Nephron (organoid): Measurements from ENCODE around the gene NAPEPLD.

Experiments used
- H3K27ac Mint-ChIP-seq, 3 experiments: 2 replicates each; pipeline ENCODE4 v1.8.0; 2020; ENCODE audit warnings: mixed read lengths in 3 of 3, mild to moderate bottlenecking in 2 of 3, moderate library complexity in 1 of 3
- H3K27me3 Mint-ChIP-seq: 2 replicates; pipeline ENCODE4 v1.8.0; 2021; ENCODE audit warnings: low read depth, mild to moderate bottlenecking, moderate library complexity, mixed read lengths
- H3K36me3 Mint-ChIP-seq: 2 replicates; pipeline ENCODE4 v1.8.0; 2020; ENCODE audit warnings: low read depth, mixed read lengths
- H3K4me1 Mint-ChIP-seq: 2 replicates; pipeline ENCODE4 v1.8.0; 2020; ENCODE audit warnings: mixed read lengths
- H3K4me3 Mint-ChIP-seq, 3 experiments: 2 replicates each; pipeline ENCODE4 v1.8.0; 2020; ENCODE audit warnings: mild to moderate bottlenecking in 3 of 3, mixed read lengths in 3 of 3, moderate library complexity in 2 of 3
- H3K9me3 Mint-ChIP-seq: 2 replicates; pipeline ENCODE4 v1.8.0; 2020; ENCODE audit warnings: mixed read lengths
- TF ChIP-seq, protein P1 (sequence below), 3 experiments: fragments of 200-600 bp; sonication (generic); IDR thresholded peaks; one replicate each; pipeline ENCODE4 v1.5.0; 2021; ENCODE audit warnings: antibody characterized with exemption in 3 of 3; ENCODE audit not compliant: unreplicated experiment in 3 of 3

NAPEPLD gene

DNA sequence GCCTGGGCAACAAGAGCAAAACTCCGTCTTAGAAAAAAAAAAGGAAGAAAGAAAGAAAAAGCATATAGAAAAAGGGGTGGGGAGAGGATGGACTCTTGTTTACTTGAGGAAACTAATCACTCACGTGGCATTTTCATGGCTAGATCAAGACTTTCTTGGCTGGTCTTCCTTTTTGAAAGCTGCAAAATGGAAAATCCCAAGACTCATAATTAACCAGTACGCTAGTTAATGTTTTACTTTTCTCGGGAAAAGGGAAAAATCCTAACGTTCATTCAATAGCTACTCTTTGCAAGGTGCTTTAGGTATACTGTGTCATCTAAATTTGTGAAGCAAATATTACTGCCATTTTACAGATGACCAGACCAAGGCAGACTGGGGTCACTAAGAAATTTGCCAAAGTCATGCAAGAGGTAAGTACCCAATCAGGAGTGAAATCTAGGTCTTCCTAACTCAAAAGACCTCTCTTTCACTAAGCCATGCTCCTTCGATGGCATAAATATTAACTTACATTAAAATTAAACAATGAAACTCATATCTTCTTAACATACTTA lies 24.4 kb downstream of the NAPEPLD start:
- Mint-ChIP-seq H3K9me3 (no peaks in the 10 kb centered on the region), H3K4me1 (no peaks in the 10 kb centered on the region), H3K27me3 (no peaks in the 10 kb centered on the region), H3K4me3 (no peak overlapping the region), H3K27ac (no peak overlapping the region), H3K36me3 (peaks cover 65% of the 10 kb centered on the region)
- TF ChIP-seq, protein P1, sequence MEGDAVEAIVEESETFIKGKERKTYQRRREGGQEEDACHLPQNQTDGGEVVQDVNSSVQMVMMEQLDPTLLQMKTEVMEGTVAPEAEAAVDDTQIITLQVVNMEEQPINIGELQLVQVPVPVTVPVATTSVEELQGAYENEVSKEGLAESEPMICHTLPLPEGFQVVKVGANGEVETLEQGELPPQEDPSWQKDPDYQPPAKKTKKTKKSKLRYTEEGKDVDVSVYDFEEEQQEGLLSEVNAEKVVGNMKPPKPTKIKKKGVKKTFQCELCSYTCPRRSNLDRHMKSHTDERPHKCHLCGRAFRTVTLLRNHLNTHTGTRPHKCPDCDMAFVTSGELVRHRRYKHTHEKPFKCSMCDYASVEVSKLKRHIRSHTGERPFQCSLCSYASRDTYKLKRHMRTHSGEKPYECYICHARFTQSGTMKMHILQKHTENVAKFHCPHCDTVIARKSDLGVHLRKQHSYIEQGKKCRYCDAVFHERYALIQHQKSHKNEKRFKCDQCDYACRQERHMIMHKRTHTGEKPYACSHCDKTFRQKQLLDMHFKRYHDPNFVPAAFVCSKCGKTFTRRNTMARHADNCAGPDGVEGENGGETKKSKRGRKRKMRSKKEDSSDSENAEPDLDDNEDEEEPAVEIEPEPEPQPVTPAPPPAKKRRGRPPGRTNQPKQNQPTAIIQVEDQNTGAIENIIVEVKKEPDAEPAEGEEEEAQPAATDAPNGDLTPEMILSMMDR (IDR thresholded peaks at IDR 0.05; ENCODE audit: unreplicated experiment in 3 of 3) = no peak

- H3K4me3 Mint-ChIP-seq = no peak overlapping the region
- no peaks in the 10 kb centered on the region for H3K9me3 Mint-ChIP-seq
- TF ChIP-seq, protein P1 (IDR thresholded peaks at IDR 0.05; ENCODE audit: unreplicated experiment in 3 of 3) = no peak
- H3K27me3 Mint-ChIP-seq = no peaks in the 10 kb centered on the region
- no peak overlapping the region for H3K27ac Mint-ChIP-seq
- H3K36me3 Mint-ChIP-seq = peaks cover 66% of the 10 kb centered on the region
- H3K4me1 Mint-ChIP-seq = no peaks in the 10 kb centered on the region
Measured at GRCh38 chr7:103123529-103123928, 25.4 kb downstream of the NAPEPLD start.

GRCh38 chr7:103121641-103122040 lies 27.3 kb downstream of the NAPEPLD start:
- Mint-ChIP-seq H3K4me3 (no peak overlapping the region), H3K36me3 (peaks cover 51% of the 10 kb centered on the region), H3K27ac (no peak overlapping the region), H3K27me3 (no peaks in the 10 kb centered on the region), H3K9me3 (no peaks in the 10 kb centered on the region), H3K4me1 (no peaks in the 10 kb centered on the region)
- TF ChIP-seq, protein P1 (IDR thresholded peaks at IDR 0.05; ENCODE audit: unreplicated experiment in 3 of 3) = no peak

DNA sequence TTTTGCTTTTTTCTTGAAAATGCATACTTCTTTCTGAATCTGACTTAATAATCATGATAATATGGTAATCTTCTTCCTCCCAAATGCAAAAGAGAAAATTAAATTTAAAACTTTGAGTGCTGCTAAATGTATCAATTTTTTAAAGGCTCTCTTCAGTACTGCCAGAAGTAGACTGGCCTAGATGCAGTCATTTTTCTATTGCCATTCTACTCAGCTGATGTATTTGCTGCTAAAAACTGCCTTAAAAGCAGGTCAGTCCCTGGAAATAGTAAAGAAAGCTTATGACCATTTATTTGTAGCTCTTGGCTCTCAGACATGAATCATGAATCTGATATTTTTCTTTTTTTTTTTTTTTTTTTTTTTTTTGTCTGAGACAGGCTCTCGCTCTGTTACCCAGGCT lies 28.5 kb downstream of the NAPEPLD start:
- Mint-ChIP-seq H3K27me3 (no peaks in the 10 kb centered on the region), H3K36me3 (peaks cover 49% of the 10 kb centered on the region), H3K9me3 (no peaks in the 10 kb centered on the region), H3K4me3 (no peak overlapping the region), H3K27ac (no peak overlapping the region), H3K4me1 (no peaks in the 10 kb centered on the region)
- TF ChIP-seq, protein P1 (IDR thresholded peaks at IDR 0.05; ENCODE audit: unreplicated experiment in 3 of 3) = no peak

- Mint-ChIP-seq H3K4me1 (no peaks in the 10 kb centered on the region), H3K4me3 (no peak overlapping the region), H3K27ac (no peak overlapping the region), H3K9me3 (no peaks in the 10 kb centered on the region), H3K36me3 (peaks cover 54% of the 10 kb centered on the region), H3K27me3 (no peaks in the 10 kb centered on the region)
- TF ChIP-seq, protein P1 (IDR thresholded peaks at IDR 0.05; ENCODE audit: unreplicated experiment in 3 of 3) = no peak
Measured at GRCh38 chr7:103119791-103120291, 29.1 kb downstream of the NAPEPLD start.

DNA sequence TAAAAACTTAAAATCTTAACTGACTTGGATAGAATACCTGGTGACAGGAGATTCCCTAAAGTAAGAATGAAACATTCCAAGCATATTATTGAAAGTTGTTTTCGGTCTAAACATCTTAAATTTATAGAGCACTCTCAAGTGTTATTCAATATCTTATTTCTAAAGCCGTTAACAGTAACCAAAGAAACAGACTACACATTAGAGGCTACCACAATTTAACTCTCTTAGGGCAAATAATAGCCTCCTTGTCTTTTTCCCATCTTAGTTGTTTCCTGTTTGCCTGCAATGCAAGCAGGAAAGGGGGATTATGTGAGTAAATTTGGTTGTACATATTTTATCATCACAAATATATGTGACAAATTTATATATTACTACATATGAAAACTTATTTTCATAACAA lies 31.4 kb downstream of the NAPEPLD start:
- H3K4me1 Mint-ChIP-seq = no peaks in the 10 kb centered on the region
- no peak overlapping the region for H3K27ac Mint-ChIP-seq
- no peak overlapping the region for H3K4me3 Mint-ChIP-seq
- TF ChIP-seq, protein P1 (IDR thresholded peaks at IDR 0.05; ENCODE audit: unreplicated experiment in 3 of 3) = no peak
- H3K36me3 Mint-ChIP-seq = peaks cover 54% of the 10 kb centered on the region
- H3K9me3 Mint-ChIP-seq = peaks cover 2% of the 10 kb centered on the region
- H3K27me3 Mint-ChIP-seq = no peaks in the 10 kb centered on the region
